Measurements from ENCODE around the gene HEATR1. TPM values are rescaled to one million over a fixed set of nuclear protein-coding genes. Genes with fewer than 3 reads are reported as not detected.
"Not testable (repeated sequence)": the region's sequence is repeated elsewhere in the genome, so short reads cannot be mapped to it uniquely, and the experiment has no call there.

HEATR1 gene
- total RNA-seq, 1 donor from 2014 or later = 55.1 TPM

GRCh38 chr1:236509647-236510401, 94.5 kb downstream of the HEATR1 start:
- DNase-seq (ENCODE audit: low read depth) = no peak

- DNase-seq (ENCODE audit: low read depth) = no peak
Measured at GRCh38 chr1:236509203-236509602, 95.1 kb downstream of the HEATR1 start.

- DNase-seq (ENCODE audit: low read depth) = no peak
Measured at GRCh38 chr1:236508593-236509027, 95.7 kb downstream of the HEATR1 start.

GRCh38 chr1:236507022-236507700, 97.2 kb downstream of the HEATR1 start:
- DNase-seq (ENCODE audit: low read depth) = peak; percentile 15

- DNase-seq (ENCODE audit: low read depth) = not testable (repeated sequence)
Measured at GRCh38 chr1:236504338-236504737, 100.0 kb downstream of the HEATR1 start.

- DNase-seq (ENCODE audit: low read depth) = peak; percentile 85
Measured at GRCh38 chr1:236502972-236503639, 101.2 kb downstream of the HEATR1 start.

GRCh38 chr1:236502579-236502971, 101.7 kb downstream of the HEATR1 start:
- DNase-seq (ENCODE audit: low read depth) = peak; percentile 82

GRCh38 chr1:236501093-236501492, 103.2 kb downstream of the HEATR1 start:
- no peak for DNase-seq (ENCODE audit: low read depth)

Other genes starting within 250 kb of the HEATR1 start
- gene EDARADD, start 210.2 kb downstream of the HEATR1 start, total RNA-seq = 0.05 TPM in 1 of 2 replicates, not detected in the other
- 62.9 and 64.1 TPM in 2 replicates for gene LGALS8, start 80.5 kb downstream of the HEATR1 start, total RNA-seq
- gene ACTN2, start 82.0 kb upstream of the HEATR1 start, total RNA-seq = 0.05 TPM in 1 of 2 replicates, not detected in the other
- gene MTR, start 190.8 kb upstream of the HEATR1 start, total RNA-seq = 30.7 and 43.8 TPM in 2 replicates

Data from renal cortical epithelial cell (primary cell).